ENCODE data around the gene TRIP13. TPM values are rescaled to one million over a fixed set of nuclear protein-coding genes. Genes with fewer than 3 reads are reported as not detected.
"Not testable (repeated sequence)": the region's sequence is repeated elsewhere in the genome, so short reads cannot be mapped to it uniquely, and the experiment has no call there.

TRIP13 gene
- total RNA-seq, 1 experiment from 2014 or later: 45.9 TPM

GRCh38 chr5:927172-928015 is 34.7 kb downstream of the TRIP13 start:
- no peaks in the 10 kb centered on the region for H3K36me3 ChIP-seq (ENCODE audit: control insufficient read depth, insufficient read depth, low read length)
- no TSS peak for BruUV-seq (replicated peaks)
- in situ Hi-C loops (cut with HindIII; ENCODE audit: low pct_unique_long_range_greater_than_20kb, low sequenced_read_pairs): no loop called here

GRCh38 chr5:929182-929581 is 36.5 kb downstream of the TRIP13 start:
- ATAC-seq; in situ Hi-C loops (cut with HindIII; ENCODE audit: low pct_unique_long_range_greater_than_20kb, low sequenced_read_pairs); CTCF ChIA-PET; intact Hi-C loops (cut with micrococcal nuclease; ENCODE audit: unreplicated experiment); DNase-seq (ENCODE audit: low read depth, low spot score); H3K4me1 ChIP-seq (ENCODE audit: control insufficient read depth, insufficient read depth, low read length); POLR2A ChIA-PET; H3K36me3 ChIP-seq (ENCODE audit: control insufficient read depth, insufficient read depth, low read length); H3K27ac ChIP-seq (ENCODE audit: low read length); H3K4me3 ChIP-seq (ENCODE audit: low read depth in 2 of 2, low read length in 2 of 2); BruUV-seq (replicated peaks); H3K27me3 ChIP-seq (ENCODE audit: control insufficient read depth, insufficient read depth, low read length); H3K9me3 ChIP-seq (ENCODE audit: control insufficient read depth, insufficient read depth, low read depth, low read length): not testable (repeated sequence)

More at GRCh38 chr5:927172-928015, 34.7 kb downstream of the TRIP13 start:
- POLR2A ChIA-PET: no interaction called here
- Histone ChIP-seq H3K4me1 (ENCODE audit: control insufficient read depth, insufficient read depth, low read length) (peaks cover 3% of the 10 kb centered on the region; the same call in 1 of the 2 replicates), H3K27ac (ENCODE audit: low read length) (no peak overlapping the region), H3K9me3 (ENCODE audit: control insufficient read depth, insufficient read depth, low read depth, low read length) (no peaks in the 10 kb centered on the region), H3K27me3 (ENCODE audit: control insufficient read depth, insufficient read depth, low read length) (no peaks in the 10 kb centered on the region; the same call in 1 of the 2 replicates), H3K4me3 (ENCODE audit: low read depth in 2 of 2, low read length in 2 of 2) (no peak overlapping the region)
- intact Hi-C loops (cut with micrococcal nuclease; ENCODE audit: unreplicated experiment): no loop called here
- ATAC-seq (no peak), DNase-seq (ENCODE audit: low read depth, low spot score) (no peak)
- CTCF ChIA-PET: no interaction called here
- TF ChIP-seq TCF7L2 (IDR thresholded peaks at IDR 0.05; ENCODE audit: low read depth, low read length) (no peak), CTCF (IDR thresholded peaks at IDR 0.05) (peak; percentile 40; the same call in 1 of the 2 replicates)

GRCh38 chr5:929596-929995 is 36.9 kb downstream of the TRIP13 start:
- H3K4me3 ChIP-seq (ENCODE audit: low read depth in 2 of 2, low read length in 2 of 2): no peak overlapping the region
- ATAC-seq (no peak), DNase-seq (ENCODE audit: low read depth, low spot score) (no peak)
- H3K4me1 ChIP-seq (ENCODE audit: control insufficient read depth, insufficient read depth, low read length): no peaks in the 10 kb centered on the region
- TF ChIP-seq SIN3A (IDR thresholded peaks at IDR 0.05; ENCODE audit: borderline replicate concordance, insufficient read depth, low read depth, low read length) (no peak), POLR2AphosphoS5 (IDR thresholded peaks at IDR 0.05; ENCODE audit: low read depth, low read length) (no peak), TCF7L2 (IDR thresholded peaks at IDR 0.05; ENCODE audit: low read depth, low read length) (no peak), REST (IDR thresholded peaks at IDR 0.05; ENCODE audit: insufficient read depth in 1 of 2, low read depth in 2 of 2, low read length in 1 of 2) (no peak), CTCF (IDR thresholded peaks at IDR 0.05) (no peak)
- no peaks in the 10 kb centered on the region; the same call in 1 of the 2 replicates for H3K27me3 ChIP-seq (ENCODE audit: control insufficient read depth, insufficient read depth, low read length)
- ChIA-PET POLR2A (no interaction called here), CTCF (no interaction called here)
- no peak overlapping the region for H3K27ac ChIP-seq (ENCODE audit: low read length)
- H3K36me3 ChIP-seq (ENCODE audit: control insufficient read depth, insufficient read depth, low read length): no peaks in the 10 kb centered on the region
- no TSS peak for BruUV-seq (replicated peaks)
- in situ Hi-C loops (cut with HindIII; ENCODE audit: low pct_unique_long_range_greater_than_20kb, low sequenced_read_pairs) (no loop called here), intact Hi-C loops (cut with micrococcal nuclease; ENCODE audit: unreplicated experiment) (no loop called here)
- H3K9me3 ChIP-seq (ENCODE audit: control insufficient read depth, insufficient read depth, low read depth, low read length): no peaks in the 10 kb centered on the region

All from Panc1 (cell line).